Stimulated activated CD8-positive, alpha-beta memory T cell treated with anti-CD3 and anti-CD28 coated beads, Interleukin-15, amount 100 ng/mL, for 1 hour (primary cell): ENCODE results near the gene SCN4A.
A peak's percentile ranks its signal among the peaks of the same experiment; 100 is the strongest.
"Not testable (repeated sequence)": the region's sequence is repeated elsewhere in the genome, so short reads cannot be mapped to it uniquely, and the experiment has no call there.

Source experiments
- DNase-seq: peaks from one replicate; pipeline ENCODE4 v3.0.0-alpha.2; 2020; ENCODE audit warnings: low read depth

SCN4A gene

GRCh38 chr17:63934183-63935112 is 38.3 kb downstream of the SCN4A start:
- no peak for DNase-seq

- DNase-seq = no peak
Observed at GRCh38 chr17:63933598-63933997, 39.1 kb downstream of the SCN4A start.

GRCh38 chr17:63932721-63933120 is 40.0 kb downstream of the SCN4A start:
- no peak for DNase-seq

GRCh38 chr17:63931981-63932561 is 40.6 kb downstream of the SCN4A start, which contains the start of gene CD79B:
TSS of gene CD79B (minus strand) at chr17:63932331. CDS start at chr17:63932261, 70 bp downstream.
- DNase-seq = no peak

GRCh38 chr17:63930951-63931575 is 41.7 kb downstream of the SCN4A start:
- DNase-seq = no peak

GRCh38 chr17:63929860-63930766 is 42.6 kb downstream of the SCN4A start:
- no peak for DNase-seq

- DNase-seq = no peak
Observed at GRCh38 chr17:63928966-63929695, 43.6 kb downstream of the SCN4A start.

GRCh38 chr17:63928172-63928666 is 44.5 kb downstream of the SCN4A start:
- no peak for DNase-seq

GRCh38 chr17:63927464-63928171 is 45.1 kb downstream of the SCN4A start:
- no peak for DNase-seq

- no peak for DNase-seq
Observed at GRCh38 chr17:63926164-63926563, 46.6 kb downstream of the SCN4A start.

- no peak for DNase-seq
Observed at GRCh38 chr17:63925615-63926014, 47.1 kb downstream of the SCN4A start.

- not testable (repeated sequence) for DNase-seq
Observed at GRCh38 chr17:63922402-63922801, 50.3 kb downstream of the SCN4A start.

- DNase-seq = not testable (repeated sequence)
Observed at GRCh38 chr17:63920779-63921178, 51.9 kb downstream of the SCN4A start.

GRCh38 chr17:63920050-63920449 is 52.7 kb downstream of the SCN4A start:
- not testable (repeated sequence) for DNase-seq

GRCh38 chr17:63919311-63919723 is 53.4 kb downstream of the SCN4A start:
- peak; percentile 53 for DNase-seq

- DNase-seq = not testable (repeated sequence)
Observed at GRCh38 chr17:63918789-63919305, 53.9 kb downstream of the SCN4A start, which contains the start of gene GH1. TSS of gene GH1 (minus strand) at chr17:63918839. CDS start at chr17:63918776, 63 bp downstream.

- no peak for DNase-seq
Observed at GRCh38 chr17:63918305-63918704, 54.4 kb downstream of the SCN4A start.

GRCh38 chr17:63917646-63918045 is 55.1 kb downstream of the SCN4A start:
- DNase-seq = no peak

GRCh38 chr17:63917206-63917605 is 55.5 kb downstream of the SCN4A start:
- DNase-seq = not testable (repeated sequence)
